Activated CD4-positive, alpha-beta T cell treated with anti-CD3 and anti-CD28 coated beads, Interleukin-2, amount 50 U/mL, for 24 hours (primary cell): ENCODE data around the gene AKR1B15.
"Not testable (repeated sequence)": the region's sequence is repeated elsewhere in the genome, so short reads cannot be mapped to it uniquely, and the experiment has no call there.

Source experiments
- DNase-seq, 2 donors: peaks; one replicate each; pipeline ENCODE4 v3.0.0-alpha.2; 2020; ENCODE audit warnings: low read depth in 1 of 2, low spot score in 1 of 2

AKR1B15 gene

DNA sequence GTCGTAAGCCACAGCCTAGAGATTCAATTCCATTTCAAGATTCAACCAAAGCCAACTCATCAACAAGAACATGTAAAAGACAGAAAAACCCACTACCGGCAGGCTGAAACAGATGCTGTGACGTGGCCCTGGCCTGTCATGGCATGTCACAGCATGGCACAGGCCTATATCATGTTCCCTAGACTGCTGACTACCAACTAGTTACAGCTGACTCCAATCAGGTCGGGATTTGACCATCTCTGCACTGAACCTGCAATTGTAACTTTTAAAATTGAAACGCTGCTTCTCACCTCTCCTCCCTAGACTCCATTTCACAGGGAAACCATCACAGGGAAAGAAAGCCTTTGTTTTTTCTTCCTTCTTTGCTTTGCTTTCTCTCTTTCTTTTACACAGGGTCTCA, 12.7 kb downstream of the AKR1B15 start:
- not testable (repeated sequence) for DNase-seq

DNA sequence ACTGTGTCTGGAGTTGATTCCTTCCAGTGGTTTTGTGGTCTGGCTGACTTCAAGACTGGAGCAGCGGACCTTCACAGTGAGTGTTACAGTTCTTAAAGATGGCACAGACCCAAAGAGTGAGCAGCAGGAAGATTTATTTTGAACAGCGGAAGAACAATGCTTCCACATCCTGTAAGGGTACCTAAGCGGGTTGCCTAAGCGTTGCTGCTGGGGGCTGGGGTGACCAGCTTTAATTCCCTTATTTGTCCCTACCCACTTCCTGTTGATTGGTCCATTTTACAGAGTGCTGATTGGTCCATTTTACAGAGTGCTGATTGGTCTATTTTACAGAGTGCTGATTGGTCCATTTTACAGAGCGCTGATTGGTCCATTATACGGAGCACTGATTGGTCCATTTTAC, 13.2 kb downstream of the AKR1B15 start:
- DNase-seq = no peak

DNA sequence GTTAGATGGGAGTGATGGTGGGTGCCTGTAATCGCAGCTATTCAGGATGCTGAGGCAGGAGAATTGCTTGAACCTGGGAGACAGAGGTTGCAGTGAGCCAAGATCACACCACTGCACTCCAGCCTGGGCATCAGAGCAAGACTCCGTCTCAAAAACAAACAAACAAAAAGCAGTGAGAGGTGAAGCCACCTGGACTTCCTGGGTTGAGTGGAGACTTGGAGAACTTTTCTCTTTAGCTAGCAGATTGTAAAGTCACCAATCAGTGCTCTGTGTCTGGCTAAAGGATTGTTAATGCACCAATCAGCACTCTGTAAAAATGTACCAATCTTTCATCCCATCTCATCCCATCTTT, 14.5 kb downstream of the AKR1B15 start:
- DNase-seq = not testable (repeated sequence)

DNA sequence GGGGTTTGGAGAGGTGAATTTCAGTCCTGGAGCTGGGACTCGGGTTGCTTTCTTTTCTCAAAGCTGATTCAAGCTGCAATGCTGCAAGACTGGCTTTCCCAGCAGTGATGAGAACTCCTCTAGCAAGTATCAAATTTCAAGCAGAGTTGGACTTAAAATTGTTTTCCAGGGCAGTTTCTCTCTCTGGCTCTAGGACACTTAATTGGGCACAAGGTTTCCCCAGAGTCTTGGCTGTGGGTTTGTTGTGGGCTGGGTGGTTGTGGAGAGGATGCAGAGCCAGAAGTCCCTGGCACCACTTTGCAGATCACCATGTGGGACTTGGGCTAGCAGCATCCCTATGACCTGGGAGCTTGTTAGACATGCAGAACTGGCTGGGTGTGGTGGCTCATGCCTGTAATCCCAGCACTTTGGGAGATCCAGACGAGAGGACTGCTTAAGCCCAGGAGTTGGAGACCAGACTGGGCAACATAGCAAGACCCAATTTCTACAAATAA, 16.8 kb downstream of the AKR1B15 start:
- no peak for DNase-seq

DNA sequence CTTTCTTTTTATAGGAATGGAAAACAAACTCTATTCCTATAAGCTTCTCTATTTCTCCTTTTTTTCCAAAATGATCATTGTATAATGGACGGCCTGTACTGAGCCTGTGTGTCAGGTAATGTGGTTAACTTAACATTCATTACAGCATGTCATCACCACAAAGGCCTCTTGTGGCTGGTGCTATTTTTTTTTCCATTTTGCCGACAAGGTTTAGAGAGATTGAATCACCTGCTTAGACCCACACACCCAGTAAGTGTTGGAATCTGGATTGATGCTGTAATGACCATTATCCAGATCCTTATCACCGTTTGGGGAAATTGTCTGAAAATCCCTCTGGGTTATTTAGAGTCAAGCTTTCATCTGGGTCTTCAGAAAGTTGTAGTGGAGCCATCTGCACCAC, 18.5 kb downstream of the AKR1B15 start:
- DNase-seq = no peak

DNA sequence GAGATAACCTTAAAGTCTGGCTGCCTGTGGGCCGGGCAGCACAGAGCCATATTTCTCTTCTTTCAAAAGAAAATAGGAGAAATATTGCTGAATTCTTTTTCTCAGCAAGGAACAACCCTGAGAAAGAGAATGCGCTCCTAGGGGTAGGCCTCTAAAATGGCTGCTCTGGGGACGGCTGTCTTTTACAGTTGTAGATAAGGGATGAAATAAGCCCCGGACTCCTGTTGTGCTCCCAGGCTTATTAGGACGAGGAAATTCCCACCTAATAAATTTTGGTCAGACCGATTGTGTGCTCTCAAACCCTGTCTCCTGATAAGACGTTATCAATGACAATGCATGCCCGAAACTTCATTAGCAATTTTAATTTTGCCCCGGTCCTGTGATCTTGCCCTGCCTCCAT, 21.1 kb downstream of the AKR1B15 start:
- DNase-seq = not testable (repeated sequence)

DNA sequence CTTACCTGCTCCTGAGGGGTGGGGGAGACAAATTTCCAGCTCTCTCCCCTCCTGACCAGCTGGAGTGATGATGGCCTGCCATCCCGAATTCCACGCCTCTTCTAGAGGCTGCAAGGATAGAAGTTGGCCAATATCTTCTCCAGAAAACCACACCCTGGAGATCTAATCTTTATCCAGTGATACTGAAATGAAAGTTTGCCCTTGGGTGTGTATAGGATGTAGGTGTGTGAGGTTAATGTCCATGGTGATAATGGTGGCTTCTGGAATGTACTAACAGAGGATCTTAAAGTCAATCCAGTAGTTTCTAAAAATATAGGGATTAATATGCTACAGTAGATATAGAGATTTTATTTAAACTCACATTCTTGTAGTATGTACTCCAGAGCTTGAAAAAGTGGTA, 22.2 kb downstream of the AKR1B15 start:
- no peak for DNase-seq

DNA sequence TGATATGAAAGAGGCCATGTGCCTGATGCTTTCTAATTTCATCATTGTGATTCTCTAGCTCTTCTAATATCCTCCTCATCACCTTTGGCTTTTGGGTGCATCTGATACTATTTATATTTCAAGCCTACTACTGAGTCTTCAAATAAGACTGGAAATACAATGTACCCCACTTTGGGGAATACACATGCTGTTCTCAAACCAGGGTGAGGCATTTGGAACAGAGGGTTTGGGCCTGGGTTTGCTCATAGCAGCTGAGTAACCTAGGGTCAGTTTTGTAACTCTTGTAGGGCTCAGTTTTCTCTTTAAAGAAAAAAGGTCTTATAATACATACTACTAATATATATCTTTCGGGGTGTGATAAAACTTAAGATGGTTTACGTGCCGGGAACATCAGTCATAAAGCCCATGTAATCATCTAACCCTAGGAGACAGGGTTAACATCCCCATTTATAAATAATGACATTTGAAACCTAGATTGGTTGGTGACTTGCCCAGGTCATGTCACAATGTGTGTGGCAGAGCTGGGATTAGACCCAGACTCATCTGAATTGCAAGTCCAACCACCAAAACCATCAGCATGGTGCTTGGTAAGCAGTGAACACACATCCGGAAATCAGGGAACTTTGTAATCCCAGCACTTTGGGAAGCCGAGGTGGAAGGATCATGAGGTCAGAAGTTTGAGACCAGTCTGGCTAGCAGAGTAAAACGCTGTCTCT, 23.0 kb downstream of the AKR1B15 start:
- no peak for DNase-seq

DNA sequence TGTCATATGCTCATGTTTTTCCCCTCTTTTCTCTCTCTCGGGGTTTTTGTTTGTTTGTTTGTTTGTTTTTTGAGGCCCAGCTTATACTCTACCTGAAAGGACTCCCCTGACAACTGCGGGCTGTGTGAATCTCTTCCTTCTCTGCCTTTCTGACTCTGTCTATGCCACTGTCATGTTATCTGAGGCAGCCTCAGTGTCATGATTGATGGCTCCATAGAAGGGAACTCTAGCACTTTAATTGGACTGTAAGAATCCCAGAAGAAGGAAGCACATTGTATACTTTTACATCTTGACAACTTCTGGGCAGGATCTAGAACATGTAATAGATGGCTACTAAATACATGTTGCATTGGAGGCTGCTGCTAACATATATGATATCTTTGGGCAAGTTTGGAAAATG, 25.4 kb downstream of the AKR1B15 start:
- DNase-seq = no peak

DNA sequence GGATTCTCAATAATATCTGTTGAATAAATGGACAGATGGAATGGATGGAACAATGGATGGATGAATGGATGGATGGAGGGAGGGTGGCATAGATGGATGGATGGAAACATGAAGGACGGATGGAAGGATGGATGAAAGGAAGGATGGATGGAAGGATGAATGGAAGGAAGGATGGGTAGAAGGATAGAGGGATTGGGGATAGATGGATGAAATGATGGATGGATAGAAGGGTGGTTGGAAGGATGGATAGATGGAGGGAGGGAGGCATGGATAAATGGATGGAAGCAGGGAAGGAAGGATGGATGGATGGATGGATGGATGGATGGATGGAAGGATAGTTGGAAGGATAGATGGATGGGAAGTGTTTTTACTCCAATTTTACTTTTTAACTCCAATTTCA, 35.4 kb downstream of the AKR1B15 start:
- DNase-seq = no peak

DNA sequence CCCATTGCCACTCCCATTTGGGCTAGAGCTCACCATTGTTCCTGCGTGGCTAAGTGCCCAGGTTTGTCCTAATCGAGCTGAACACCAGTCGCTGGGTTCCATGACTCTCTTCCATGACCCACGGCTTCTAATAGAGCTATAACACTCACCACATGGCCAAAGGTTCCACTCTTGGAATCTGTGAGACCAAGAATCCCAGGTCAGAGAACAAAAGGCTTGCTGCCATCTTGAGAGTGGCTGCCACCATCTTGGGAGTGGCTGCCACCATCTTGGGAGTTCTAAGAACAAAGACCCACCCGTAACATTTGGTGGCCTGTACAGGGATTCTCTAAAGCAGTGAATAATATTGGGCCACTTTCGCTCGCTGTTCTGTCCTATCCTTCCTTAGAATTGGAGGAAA, 37.0 kb downstream of the AKR1B15 start:
- DNase-seq = no peak

DNA sequence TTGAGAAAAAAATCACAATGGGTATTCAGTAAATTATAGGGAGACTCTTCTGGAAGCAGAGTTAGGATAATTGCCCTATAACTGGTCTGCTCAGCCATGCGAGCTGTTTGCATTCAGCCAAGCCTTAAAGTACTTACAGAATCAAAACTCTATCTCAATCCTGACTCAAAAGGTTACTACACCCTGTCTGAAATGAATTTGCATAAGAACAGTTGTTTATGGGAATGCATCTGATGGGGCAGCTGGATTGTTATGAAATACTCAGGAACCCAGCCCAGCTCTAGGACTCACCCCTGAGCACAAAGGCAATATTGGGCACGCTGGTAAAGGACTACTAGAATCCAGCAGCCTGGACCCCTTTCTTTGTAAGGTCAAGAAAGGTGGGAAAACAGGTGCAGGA, 38.8 kb downstream of the AKR1B15 start:
- DNase-seq = no peak

DNA sequence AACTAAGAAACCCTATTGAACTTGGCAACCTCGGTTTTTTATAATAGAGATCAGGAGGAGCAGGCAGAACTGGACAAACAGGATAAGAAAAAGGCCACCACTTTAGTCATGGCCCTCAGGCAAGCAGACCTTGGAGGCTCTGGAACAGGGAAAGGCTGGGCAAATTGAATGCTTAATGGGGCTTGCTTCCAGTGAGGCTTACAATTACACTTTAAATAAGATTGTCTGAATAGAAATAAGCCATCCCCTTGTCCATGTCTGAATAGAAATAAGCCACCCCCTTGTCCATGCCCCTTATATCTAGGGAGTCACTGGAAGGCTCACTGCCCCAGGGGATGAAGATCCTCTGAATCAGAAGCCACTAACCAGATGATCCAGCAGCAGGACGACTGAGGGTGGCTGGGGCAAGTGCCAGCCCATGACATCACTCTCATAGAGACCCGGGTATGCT, 40.6 kb downstream of the AKR1B15 start:
- DNase-seq = no peak

DNA sequence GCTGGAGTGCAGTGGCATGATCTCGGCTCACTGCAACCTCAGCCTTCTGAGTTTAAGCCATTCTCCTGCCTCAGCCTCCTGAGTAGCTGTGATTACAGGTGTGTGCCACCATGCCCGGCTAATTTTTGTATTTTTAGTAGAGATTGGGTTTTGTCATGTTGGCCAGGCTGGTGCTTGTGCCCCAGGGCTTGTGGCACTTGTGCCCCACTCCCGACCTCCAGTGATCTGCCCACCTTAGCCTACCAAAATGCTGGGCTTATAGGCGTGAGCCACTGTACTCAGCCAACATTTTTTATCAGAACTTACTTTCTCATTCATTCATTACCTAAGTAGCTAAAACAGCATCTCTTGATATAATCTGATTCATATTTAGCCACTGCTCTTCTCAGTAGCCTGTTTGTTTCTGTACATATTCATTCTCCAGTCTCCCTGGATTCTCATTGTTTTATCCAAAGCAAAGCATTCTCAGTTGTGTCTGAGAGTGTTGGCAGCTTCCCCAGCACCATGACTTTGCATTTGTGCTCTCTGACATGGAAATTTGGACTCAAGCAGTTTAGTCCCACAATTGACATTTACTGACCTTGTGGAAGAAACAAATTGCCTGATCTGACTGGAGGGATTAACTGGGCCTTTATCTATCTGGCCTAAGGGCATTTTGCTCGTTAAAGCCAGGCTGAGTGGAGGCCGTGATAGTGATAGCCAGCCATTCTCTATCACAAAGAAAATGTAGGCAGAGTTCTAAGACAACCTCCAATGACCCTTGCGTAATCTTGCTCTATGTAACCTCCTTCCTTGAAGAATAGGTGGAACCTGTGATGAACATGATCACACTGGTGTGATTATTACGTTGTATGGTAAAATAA, 44.9 kb downstream of the AKR1B15 start:
- no peak for DNase-seq

DNA sequence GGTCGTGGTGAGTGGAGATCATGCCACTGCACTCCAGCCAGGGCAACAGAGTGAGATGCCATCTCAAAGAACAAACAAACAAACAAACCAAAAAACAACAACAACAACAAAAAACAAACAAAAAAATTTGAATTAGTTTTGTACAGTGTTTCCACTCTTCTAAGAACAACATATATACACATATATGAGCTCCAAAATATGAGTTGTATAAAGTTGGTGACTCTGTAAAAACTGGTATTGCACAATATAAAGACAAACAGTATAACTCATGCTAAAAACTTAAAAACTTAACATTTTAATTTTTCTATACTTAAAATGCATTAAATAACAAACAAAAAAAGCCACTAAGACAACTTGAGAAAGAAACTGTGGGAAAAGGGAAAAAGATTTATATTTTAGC, 46.0 kb downstream of the AKR1B15 start:
- DNase-seq = no peak

DNA sequence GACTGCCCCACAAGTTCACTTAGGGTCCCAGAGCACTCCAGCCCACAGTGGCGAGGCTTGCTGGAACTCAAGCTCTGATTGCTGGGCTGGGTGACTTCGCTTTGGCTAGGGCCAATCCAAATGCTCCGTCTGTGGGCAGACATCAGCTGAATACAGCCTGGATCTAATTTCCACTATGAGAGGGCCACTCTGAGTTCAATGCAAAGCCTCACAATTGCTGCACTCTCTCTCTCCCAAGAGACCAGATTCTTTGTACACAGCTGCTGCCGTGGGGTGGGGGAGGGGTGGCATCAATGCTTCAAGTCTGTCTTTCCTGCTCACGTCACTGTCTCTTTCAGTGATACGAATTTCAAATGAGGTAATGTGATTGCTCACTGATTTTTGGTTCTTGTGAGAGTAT, 50.5 kb downstream of the AKR1B15 start:
- no peak for DNase-seq

DNA sequence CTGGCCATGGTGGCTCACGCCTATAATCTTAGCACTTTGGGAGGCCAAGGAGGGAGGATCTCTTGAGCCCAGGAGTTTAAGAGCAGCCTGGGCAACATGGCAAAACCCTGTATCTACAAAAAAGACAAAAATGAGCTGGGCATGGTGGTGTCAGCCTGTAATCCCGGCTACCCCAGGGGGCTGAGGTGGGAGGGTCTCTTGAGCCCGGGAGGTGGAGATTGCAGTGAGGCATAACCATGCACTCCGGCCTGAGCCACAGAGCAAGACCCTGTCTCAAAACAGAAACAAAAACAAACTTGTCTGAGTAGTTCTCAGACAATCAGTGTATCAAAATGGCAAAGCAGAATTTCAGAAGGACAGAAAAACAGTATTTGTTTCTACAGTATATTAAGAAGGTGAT, 52.5 kb downstream of the AKR1B15 start:
- no peak for DNase-seq

DNA sequence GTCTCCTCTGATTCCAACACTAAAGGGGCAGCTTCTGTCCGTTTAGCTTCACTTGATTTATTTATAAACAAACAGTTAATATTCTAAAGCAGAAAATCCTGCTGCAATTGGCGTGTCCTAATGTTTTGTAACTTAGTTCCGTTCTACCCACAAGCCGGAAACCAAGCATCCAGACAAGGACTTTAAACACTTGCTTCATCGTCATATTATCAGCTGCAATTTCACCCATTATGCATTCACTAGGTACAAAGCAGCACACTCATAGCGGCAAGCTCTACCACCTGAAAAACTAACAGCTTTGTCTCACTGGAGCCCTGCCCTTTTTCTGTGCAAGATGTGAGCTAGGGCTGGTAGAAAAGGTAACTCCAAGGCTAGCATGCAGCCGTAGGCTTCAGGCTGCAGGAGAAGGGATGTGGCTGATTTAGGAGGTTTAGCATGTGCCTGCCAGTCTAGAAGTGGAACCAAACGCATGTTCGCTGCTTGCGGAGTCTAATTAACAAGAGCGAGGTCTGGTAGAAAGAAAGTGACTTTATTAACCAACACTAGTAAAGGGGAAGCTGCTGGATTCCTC, 54.1 kb downstream of the AKR1B15 start:
- no peak for DNase-seq

DNA sequence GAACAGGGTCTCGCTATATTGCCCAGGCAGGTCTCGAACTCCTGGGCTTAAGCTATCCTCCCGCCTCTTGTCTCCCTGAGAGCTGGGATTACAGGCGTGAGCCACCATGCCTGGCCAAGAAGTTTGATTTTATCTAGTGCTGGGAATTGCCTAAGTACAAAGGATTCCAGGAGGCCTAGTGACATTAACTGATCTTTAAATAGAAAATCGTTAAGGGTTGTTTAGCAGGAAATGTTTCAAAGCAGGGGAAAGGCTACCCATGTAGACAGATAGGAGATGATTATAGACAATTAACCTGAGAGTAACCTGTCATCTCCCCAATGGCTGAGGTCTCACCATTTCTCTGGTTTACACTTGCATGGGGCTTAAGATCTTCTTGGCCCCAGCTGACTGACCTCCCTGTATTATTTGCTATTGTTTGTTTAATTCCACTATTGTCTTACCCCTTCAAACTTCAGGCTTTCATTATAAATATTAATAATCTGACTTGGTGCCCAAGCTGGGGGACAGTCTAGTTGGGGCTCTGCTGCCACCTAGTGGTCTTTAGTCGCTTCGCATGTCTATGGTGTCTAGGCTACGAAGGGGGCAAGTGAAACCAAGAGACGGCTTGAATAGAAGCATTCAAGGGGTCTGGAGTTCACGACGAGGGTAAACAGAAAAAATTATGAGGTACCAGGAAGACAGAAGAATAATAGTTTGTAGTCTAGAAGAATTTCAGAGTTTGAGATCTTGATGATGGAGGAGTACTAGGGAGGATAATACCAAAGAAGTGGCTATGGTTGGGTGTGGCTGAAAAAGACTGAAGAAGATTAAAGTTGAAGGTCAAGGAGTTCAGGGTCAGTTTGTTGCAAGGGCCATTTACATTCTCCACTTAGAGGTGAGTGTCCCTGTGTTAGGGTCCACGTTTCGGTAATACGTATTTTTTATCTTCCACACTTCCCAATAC, 57.3 kb downstream of the AKR1B15 start:
- DNase-seq = peak; percentile 13 to 35

DNA sequence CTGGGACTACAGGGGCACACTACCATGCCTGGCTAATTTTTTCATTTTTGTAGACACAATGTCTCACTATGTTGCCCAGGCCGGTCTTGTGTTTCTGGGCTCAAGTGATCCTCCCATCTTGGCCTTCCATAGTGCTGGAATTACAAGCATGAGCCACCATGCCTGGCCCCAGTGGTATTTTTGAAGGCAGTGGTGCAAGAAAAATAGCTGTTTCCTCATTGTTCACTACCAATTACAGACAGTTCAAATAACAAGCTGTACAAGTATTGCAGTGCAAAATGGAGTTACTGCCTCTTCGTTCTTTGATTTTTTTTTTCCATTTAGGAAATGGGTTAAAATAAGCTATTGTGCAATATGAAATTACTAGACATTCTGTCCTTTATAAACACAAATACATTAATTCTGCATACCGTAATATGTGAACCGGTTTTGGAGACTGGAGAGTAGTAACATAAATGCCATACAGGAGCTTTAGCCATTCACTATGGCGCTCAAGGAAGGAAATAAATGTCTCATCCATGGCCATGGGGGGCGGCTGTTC, 62.8 kb downstream of the AKR1B15 start:
- no peak for DNase-seq

DNA sequence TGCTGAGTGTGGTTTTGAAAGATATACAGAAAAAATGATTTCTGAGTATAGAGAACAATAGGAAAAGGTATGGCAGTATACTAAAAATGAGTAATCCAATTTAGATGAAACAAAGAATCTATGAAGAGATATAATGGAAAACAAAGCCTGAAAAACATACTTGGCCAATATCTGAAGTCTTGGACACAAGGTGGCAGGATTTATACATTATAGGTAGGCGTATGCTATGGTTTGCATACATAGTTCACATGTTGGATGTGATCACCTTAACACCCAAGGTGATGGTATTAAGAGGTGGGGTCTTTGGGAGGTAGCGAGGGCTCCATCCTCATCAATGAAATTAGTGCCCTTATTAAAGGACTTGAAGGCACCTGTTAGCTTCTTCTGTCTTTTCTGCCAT, 63.3 kb downstream of the AKR1B15 start:
- DNase-seq = no peak
